ENCODE results near the gene ANK3. TPM values are rescaled to one million over a fixed set of nuclear protein-coding genes. Genes with fewer than 3 reads are reported as not detected.

ANK3 gene
- total and polyA plus RNA-seq, 2 donors (not counting 3 experiments of a cell fraction or from before 2014, with no cell fraction given) = 0.88 to 8.5 TPM

GRCh38 chr10:60044971-60045370 is 344.7 kb downstream of the ANK3 start:
- intact Hi-C loops (cut with micrococcal nuclease) (loop anchor here (10.0 kb wide), 2 partner anchors 1090 to 1260 kb away; no protein-coding TSS in a partner anchor), dilution Hi-C loops (cut with MboI; ENCODE audit: extremely low pct_ligation_motif_present, low sequenced_read_pairs) (no loop called here)
- BruUV-seq (replicated peaks) = no TSS peak
- H3K4me1 ChIP-seq (ENCODE audit: control insufficient read depth, extremely low read depth, insufficient read depth, low read length) = no peaks in the 10 kb centered on the region
- ChIA-PET POLR2A (no interaction called here), CTCF (no interaction called here)
- no peaks in the 10 kb centered on the region for H3K27me3 ChIP-seq (ENCODE audit: control insufficient read depth in 2 of 2, insufficient read depth in 2 of 2, low read length in 2 of 2)
- no peaks in the 10 kb centered on the region for H4K20me1 ChIP-seq (replicated peaks; ENCODE audit: control insufficient read depth, extremely low read depth, insufficient read depth, low read length)
- no peak overlapping the region for H3K4me3 ChIP-seq (replicated peaks in 1 of 3; ENCODE audit: insufficient read depth in 1 of 3, low read depth in 1 of 3, low read length in 3 of 3)
- H3K36me3 ChIP-seq (ENCODE audit: control insufficient read depth in 2 of 2, extremely low read depth in 1 of 2, insufficient read depth in 2 of 2, low read length in 2 of 2) = no peaks in the 10 kb centered on the region
- H3K9me1 ChIP-seq (replicated peaks; ENCODE audit: control insufficient read depth, extremely low read depth, insufficient read depth, low read length) = no peaks in the 10 kb centered on the region
- FAIRE-seq = no peak
- DNase-seq (ENCODE audit: low read depth, low spot score) = no peak
- no peaks in the 10 kb centered on the region for H3K79me2 ChIP-seq (ENCODE audit: control insufficient read depth, insufficient read depth, low read length)
- no peak overlapping the region for H3K27ac ChIP-seq (ENCODE audit: insufficient read depth, low read depth, low read length)
- H3K9ac ChIP-seq (replicated peaks; ENCODE audit: extremely low read depth, insufficient read depth, low read length) = no peak overlapping the region
- no peak overlapping the region for H3K4me2 ChIP-seq (ENCODE audit: insufficient read depth, low read length)
- TF ChIP-seq GATA2 (IDR thresholded peaks at IDR 0.05; ENCODE audit: insufficient read depth, insufficient read length, low read depth, low read length) = no peak
- TF ChIP-seq FOS (IDR thresholded peaks at IDR 0.05; ENCODE audit: borderline replicate concordance, insufficient read depth, low read length) = no peak
- TF ChIP-seq POLR2AphosphoS5 (IDR thresholded peaks at IDR 0.05; ENCODE audit: insufficient read depth, low read depth, low read length) = no peak
- TF ChIP-seq MYC (IDR thresholded peaks at IDR 0.05; ENCODE audit: low read depth, low read length) = no peak
- TF ChIP-seq, protein P1, sequence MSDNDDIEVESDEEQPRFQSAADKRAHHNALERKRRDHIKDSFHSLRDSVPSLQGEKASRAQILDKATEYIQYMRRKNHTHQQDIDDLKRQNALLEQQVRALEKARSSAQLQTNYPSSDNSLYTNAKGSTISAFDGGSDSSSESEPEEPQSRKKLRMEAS (IDR thresholded peaks at IDR 0.05; ENCODE audit: insufficient read depth, insufficient read length) = no peak
- TF ChIP-seq EZH2 (IDR thresholded peaks at IDR 0.05; ENCODE audit: borderline replicate concordance, low read depth, low read length, severe bottlenecking) = no peak
- no peak for TF ChIP-seq POLR2A (IDR thresholded peaks at IDR 0.05; ENCODE audit: low read depth, low read length)
- no peak for TF ChIP-seq JUN (IDR thresholded peaks at IDR 0.05; ENCODE audit: borderline replicate concordance, insufficient read depth, insufficient read length, low read depth)
- TF ChIP-seq, protein P2, sequence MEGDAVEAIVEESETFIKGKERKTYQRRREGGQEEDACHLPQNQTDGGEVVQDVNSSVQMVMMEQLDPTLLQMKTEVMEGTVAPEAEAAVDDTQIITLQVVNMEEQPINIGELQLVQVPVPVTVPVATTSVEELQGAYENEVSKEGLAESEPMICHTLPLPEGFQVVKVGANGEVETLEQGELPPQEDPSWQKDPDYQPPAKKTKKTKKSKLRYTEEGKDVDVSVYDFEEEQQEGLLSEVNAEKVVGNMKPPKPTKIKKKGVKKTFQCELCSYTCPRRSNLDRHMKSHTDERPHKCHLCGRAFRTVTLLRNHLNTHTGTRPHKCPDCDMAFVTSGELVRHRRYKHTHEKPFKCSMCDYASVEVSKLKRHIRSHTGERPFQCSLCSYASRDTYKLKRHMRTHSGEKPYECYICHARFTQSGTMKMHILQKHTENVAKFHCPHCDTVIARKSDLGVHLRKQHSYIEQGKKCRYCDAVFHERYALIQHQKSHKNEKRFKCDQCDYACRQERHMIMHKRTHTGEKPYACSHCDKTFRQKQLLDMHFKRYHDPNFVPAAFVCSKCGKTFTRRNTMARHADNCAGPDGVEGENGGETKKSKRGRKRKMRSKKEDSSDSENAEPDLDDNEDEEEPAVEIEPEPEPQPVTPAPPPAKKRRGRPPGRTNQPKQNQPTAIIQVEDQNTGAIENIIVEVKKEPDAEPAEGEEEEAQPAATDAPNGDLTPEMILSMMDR (IDR thresholded peaks at IDR 0.05; ENCODE audit: extremely low read depth in 1 of 2, insufficient read depth in 1 of 2, low read depth in 1 of 2, low read length in 2 of 2) = no peak
- no peaks in the 10 kb centered on the region for H3K9me3 ChIP-seq (replicated peaks; ENCODE audit: control insufficient read depth, insufficient read depth, low read length)
- H2AFZ ChIP-seq (ENCODE audit: low read depth, low read length) = no peak overlapping the region
